SW480 (cell line): ENCODE measurements around the gene ETAA1.

Experiments used
- DNase-seq: peaks from one replicate; pipeline ENCODE4 v3.0.0-alpha.2; 2016; ENCODE audit warnings: low spot score

The ETAA1 gene

GRCh38 chr2:67397143-67397986 lies at the start of gene ETAA1:
Gene ETAA1, plus strand, starts transcription at chr2:67397333. Its CDS starts 116 bp downstream, at chr2:67397449.
- DNase-seq: peak; percentile 90

- DNase-seq: no peak
These were observed 30.2 kb upstream of the ETAA1 start for GRCh38 chr2:67366832-67367412.

- no peak for DNase-seq
These were observed 22.7 kb upstream of the ETAA1 start for GRCh38 chr2:67374481-67374880.

- no peak for DNase-seq
These were observed 22.2 kb upstream of the ETAA1 start for GRCh38 chr2:67374949-67375348.

GRCh38 chr2:67378555-67378954 lies 18.6 kb upstream of the ETAA1 start:
- DNase-seq: no peak

- no peak for DNase-seq
These were observed 18.1 kb upstream of the ETAA1 start for GRCh38 chr2:67379048-67379447.

GRCh38 chr2:67384123-67384822 lies 12.9 kb upstream of the ETAA1 start:
- no peak for DNase-seq

GRCh38 chr2:67388680-67389079 lies 8.5 kb upstream of the ETAA1 start:
- DNase-seq: no peak

- DNase-seq: no peak
These were observed 7.8 kb upstream of the ETAA1 start for GRCh38 chr2:67389286-67389685.

- DNase-seq: no peak
These were observed 7.3 kb upstream of the ETAA1 start for GRCh38 chr2:67389788-67390187.

- no peak for DNase-seq
These were observed 3.9 kb upstream of the ETAA1 start for GRCh38 chr2:67393237-67393636.

GRCh38 chr2:67394734-67395133 lies 2.4 kb upstream of the ETAA1 start:
- no peak for DNase-seq

GRCh38 chr2:67399144-67399543 lies 2.0 kb downstream of the ETAA1 start:
- no peak for DNase-seq

- no peak for DNase-seq
These were observed 2.8 kb downstream of the ETAA1 start for GRCh38 chr2:67399831-67400489.

GRCh38 chr2:67400560-67401485 lies 3.7 kb downstream of the ETAA1 start:
- no peak for DNase-seq

GRCh38 chr2:67408346-67408745 lies 11.2 kb downstream of the ETAA1 start:
- DNase-seq: no peak

- DNase-seq: no peak
These were observed 15.3 kb downstream of the ETAA1 start for GRCh38 chr2:67412424-67412823.

- DNase-seq: no peak
These were observed 17.7 kb downstream of the ETAA1 start for GRCh38 chr2:67414867-67415266.

- DNase-seq: no peak
These were observed 19.0 kb downstream of the ETAA1 start for GRCh38 chr2:67416136-67416535.

- no peak for DNase-seq
These were observed 26.4 kb downstream of the ETAA1 start for GRCh38 chr2:67423489-67423888.

GRCh38 chr2:67436221-67436620 lies 39.1 kb downstream of the ETAA1 start:
- DNase-seq: no peak
